Measurements from ENCODE around the gene ZGPAT.

DNA sequence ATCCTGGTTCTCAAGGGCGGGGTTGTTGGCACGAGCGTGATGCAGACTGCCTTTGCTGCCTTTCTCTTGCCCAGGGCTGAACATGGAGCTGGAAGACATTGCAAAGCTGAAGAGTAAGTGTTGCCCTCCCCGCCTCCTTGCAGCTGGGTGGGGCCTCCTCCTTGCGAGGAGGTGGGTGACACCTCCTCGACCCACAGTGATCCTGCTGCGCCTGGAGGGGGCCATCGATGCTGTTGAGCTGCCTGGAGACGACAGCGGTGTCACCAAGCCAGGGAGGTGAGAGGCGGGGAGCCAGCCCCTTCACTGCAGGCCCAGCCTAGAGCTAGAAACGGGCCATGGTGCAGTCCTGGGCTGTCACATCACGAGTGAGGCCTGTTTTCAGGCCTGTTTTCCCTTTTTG is 29.8 kb upstream of the ZGPAT start:
- TF ChIP-seq, protein P1, sequence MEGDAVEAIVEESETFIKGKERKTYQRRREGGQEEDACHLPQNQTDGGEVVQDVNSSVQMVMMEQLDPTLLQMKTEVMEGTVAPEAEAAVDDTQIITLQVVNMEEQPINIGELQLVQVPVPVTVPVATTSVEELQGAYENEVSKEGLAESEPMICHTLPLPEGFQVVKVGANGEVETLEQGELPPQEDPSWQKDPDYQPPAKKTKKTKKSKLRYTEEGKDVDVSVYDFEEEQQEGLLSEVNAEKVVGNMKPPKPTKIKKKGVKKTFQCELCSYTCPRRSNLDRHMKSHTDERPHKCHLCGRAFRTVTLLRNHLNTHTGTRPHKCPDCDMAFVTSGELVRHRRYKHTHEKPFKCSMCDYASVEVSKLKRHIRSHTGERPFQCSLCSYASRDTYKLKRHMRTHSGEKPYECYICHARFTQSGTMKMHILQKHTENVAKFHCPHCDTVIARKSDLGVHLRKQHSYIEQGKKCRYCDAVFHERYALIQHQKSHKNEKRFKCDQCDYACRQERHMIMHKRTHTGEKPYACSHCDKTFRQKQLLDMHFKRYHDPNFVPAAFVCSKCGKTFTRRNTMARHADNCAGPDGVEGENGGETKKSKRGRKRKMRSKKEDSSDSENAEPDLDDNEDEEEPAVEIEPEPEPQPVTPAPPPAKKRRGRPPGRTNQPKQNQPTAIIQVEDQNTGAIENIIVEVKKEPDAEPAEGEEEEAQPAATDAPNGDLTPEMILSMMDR (IDR thresholded peaks at IDR 0.05), result no peak
- no peak for TF ChIP-seq ZFX (IDR thresholded peaks at IDR 0.05; ENCODE audit: borderline replicate concordance)
